Dermis lymphatic vessel endothelial cell (primary cell): ENCODE results near the gene OR56A5. TPM values are rescaled to one million over a fixed set of nuclear protein-coding genes. Genes with fewer than 3 reads are reported as not detected.

Experiments
- total RNA-seq: library from RNA; depleted of rRNA; stranded (reverse); fragments of >200 nt; gene quantifications from 2 replicates; pipeline ENCODE4 v1.2.1, GENCODE V29; 2014

Gene OR56A5
- not detected in 2 replicates for total RNA-seq

DNA sequence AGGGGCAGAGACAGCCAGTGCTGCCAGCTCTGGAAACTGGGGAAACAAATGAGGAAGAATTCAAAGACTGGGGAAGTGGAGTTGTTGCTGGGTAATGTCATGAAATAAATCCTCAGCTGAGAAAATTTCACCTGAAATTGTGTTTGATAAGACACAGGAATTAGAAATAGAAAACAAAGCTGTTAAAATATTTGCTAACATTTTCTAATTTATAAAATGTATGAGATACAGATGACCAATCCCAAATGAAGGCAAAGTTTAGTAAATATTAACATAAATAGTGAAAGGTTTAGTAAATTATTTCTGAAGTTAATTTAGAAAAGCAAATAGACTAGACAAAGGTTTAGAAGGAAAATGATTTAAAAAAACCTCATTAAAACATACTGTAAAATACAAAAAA, at the start of gene OR56A5:
Gene OR56A5, minus strand, starts transcription at position 101 of the 400 bp plus-strand sequence. Its CDS starts 0 bp downstream, at position 101.

GRCh38 chr11:6006846-6007245, 38.6 kb upstream of the OR56A5 start, which contains the start of gene OR56A4:
TSS of gene OR56A4 (minus strand) at chr11:6006946. CDS start at chr11:6002992, 3,954 bp downstream.

GRCh38 chr11:5986885-5987284, 18.6 kb upstream of the OR56A5 start, which contains the start of gene OR52L1:
TSS of gene OR52L1 (minus strand) at chr11:5986985. CDS start at chr11:5986930, 55 bp downstream.

GRCh38 chr11:5941951-5942350, 26.3 kb downstream of the OR56A5 start, which contains the start of gene OR56A3:
TSS of gene OR56A3 (plus strand) at chr11:5942251. CDS start at chr11:5947347, 5,096 bp downstream.

Other genes starting within 250 kb of the OR56A5 start
- not detected in 2 replicates for gene OR56B1, start 232.0 kb downstream of the OR56A5 start, total RNA-seq
- gene OR52N4, start 214.3 kb downstream of the OR56A5 start, total RNA-seq: not detected in 2 replicates
- not detected in 2 replicates for gene OR52N5, start 185.1 kb downstream of the OR56A5 start, total RNA-seq
- gene OR52N1, start 177.2 kb downstream of the OR56A5 start, total RNA-seq: not detected in 2 replicates
- not detected in 2 replicates for gene OR52N2, start 159.6 kb downstream of the OR56A5 start, total RNA-seq
- gene OR52E6, start 126.6 kb downstream of the OR56A5 start, total RNA-seq: not detected in 2 replicates
- gene OR52E8, start 110.8 kb downstream of the OR56A5 start, total RNA-seq: not detected in 2 replicates
- not detected in 2 replicates for gene OR52E4, start 87.9 kb downstream of the OR56A5 start, total RNA-seq
- not detected in 2 replicates for gene OR52E5, start 75.3 kb downstream of the OR56A5 start, total RNA-seq
- not detected in 2 replicates for gene OR56A3, start 26.2 kb downstream of the OR56A5 start, total RNA-seq
- not detected in 2 replicates for gene OR52L1, start 18.5 kb upstream of the OR56A5 start, total RNA-seq
- gene OR56A4, start 38.5 kb upstream of the OR56A5 start, total RNA-seq: not detected in 2 replicates
- gene OR56A1, start 62.3 kb upstream of the OR56A5 start, total RNA-seq: not detected in 2 replicates
- not detected in 2 replicates for gene OR56B4, start 139.2 kb upstream of the OR56A5 start, total RNA-seq
- not detected in 2 replicates for gene OR52B2, start 201.8 kb upstream of the OR56A5 start, total RNA-seq
- not detected in 2 replicates for gene OR52W1, start 230.7 kb upstream of the OR56A5 start, total RNA-seq
- gene C11orf42, start 237.1 kb upstream of the OR56A5 start, total RNA-seq: not detected in 2 replicates